ENCODE measurements around the gene IFNG. TPM values are rescaled to one million over a fixed set of nuclear protein-coding genes. Genes with fewer than 3 reads are reported as not detected.
"Not testable (repeated sequence)": the region's sequence is repeated elsewhere in the genome, so short reads cannot be mapped to it uniquely, and the experiment has no call there.

Gene IFNG
- not detected in 2 replicates for total RNA-seq

DNA sequence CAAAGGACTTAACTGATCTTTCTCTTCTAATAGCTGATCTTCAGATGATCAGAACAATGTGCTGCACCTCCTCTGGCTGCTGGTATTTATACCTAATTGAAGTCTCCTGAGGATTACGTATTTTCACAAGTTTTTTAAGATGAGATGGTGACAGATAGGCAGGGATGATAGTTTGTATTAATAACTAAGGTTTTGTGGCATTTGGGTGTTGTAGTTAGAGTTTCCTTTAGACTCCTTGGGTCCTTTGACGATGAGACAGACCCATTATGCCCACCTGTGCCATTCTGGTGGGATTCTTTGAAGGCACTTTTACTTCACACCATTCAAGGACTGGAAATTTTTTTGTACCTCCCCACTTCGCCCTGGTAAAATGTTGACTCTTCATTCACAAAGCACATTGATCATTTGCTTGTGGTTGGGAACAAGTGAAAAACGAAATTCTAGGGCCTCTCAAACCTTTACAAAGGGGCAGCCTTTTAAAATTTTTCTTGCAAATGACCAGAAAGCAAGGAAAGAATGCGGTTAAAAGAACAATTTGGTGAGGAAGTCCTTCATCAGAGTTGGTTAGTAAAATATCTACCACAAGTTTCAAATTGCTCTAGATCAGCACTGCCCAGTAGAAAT lies at the start of gene IFNG:
Gene IFNG (minus strand): TSS at position 60 of the 624 bp plus-strand sequence. CDS start 125 bp downstream, outside the sequence.
- H3K27me3 ChIP-seq (ENCODE audit: control insufficient read depth, insufficient read depth, low read length): no peaks in the 10 kb centered on the region

DNA sequence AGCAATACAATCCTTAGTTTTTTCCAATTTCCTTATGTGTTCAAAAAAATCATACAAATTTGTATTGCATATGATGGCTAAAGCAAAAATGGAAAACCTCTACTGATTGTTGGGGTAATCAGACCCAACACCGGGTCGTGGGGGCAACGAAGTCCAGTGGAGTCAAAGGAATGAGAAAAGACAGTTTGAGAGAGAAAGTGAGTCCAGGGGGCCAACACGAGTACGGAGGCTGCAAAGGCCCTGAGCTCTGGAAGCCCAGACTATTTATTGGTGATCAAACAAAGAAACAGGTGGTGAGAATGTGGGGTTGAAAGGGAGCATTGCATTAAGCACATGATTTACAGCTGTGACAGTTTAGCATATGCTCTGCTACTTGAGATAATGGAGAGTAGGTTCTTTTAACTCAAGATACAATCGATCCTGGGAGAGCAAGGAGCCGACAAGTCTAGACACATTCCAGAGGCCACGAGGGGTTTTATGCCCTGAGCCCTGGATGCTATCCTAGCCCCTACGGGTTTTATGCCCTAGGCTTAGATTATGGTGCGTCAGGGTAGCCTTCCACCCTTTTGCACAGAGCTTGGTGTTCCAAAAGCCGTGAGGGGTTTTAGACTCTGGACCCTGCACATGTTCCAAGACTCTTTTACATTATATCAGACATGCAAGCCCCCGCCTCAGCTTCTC lies 49.6 kb upstream of the IFNG start:
- H3K27me3 ChIP-seq (ENCODE audit: control insufficient read depth, insufficient read depth, low read length); H3K36me3 ChIP-seq (ENCODE audit: control insufficient read depth, insufficient read depth, low read length); H3K4me3 ChIP-seq (ENCODE audit: low read depth, low read length); DNase-seq (ENCODE audit: low read depth): not testable (repeated sequence)

More for the DNA sequence above, at the start of gene IFNG:
- DNase-seq (ENCODE audit: low read depth): no peak
- Histone ChIP-seq H3K4me3 (ENCODE audit: low read depth, low read length) (no peak within 1 kb of the TSS), H3K36me3 (ENCODE audit: control insufficient read depth, insufficient read depth, low read length) (no peaks in the 10 kb centered on the region)
- TF ChIP-seq, protein P1, sequence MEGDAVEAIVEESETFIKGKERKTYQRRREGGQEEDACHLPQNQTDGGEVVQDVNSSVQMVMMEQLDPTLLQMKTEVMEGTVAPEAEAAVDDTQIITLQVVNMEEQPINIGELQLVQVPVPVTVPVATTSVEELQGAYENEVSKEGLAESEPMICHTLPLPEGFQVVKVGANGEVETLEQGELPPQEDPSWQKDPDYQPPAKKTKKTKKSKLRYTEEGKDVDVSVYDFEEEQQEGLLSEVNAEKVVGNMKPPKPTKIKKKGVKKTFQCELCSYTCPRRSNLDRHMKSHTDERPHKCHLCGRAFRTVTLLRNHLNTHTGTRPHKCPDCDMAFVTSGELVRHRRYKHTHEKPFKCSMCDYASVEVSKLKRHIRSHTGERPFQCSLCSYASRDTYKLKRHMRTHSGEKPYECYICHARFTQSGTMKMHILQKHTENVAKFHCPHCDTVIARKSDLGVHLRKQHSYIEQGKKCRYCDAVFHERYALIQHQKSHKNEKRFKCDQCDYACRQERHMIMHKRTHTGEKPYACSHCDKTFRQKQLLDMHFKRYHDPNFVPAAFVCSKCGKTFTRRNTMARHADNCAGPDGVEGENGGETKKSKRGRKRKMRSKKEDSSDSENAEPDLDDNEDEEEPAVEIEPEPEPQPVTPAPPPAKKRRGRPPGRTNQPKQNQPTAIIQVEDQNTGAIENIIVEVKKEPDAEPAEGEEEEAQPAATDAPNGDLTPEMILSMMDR (IDR thresholded peaks at IDR 0.05; ENCODE audit: insufficient read depth, low read length, poor library complexity, severe bottlenecking): no peak

DNA sequence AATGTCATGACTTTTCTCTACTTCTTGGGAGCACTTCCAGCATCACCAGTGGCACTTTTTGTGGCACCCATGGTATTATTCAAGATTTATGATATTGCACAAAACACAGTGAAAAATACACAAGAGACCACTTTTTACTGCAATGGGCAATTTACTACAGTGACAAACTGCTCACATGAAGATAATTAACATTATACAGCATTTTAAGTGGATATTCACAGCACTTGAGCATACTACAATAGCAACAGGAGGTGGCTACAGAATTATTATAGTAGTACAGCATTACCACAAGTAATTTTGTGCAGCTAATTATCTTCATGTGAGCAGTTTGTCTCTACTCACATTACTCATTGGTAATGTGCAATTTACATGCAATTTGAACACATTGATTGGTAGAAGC lies 47.7 kb upstream of the IFNG start:
- Histone ChIP-seq H3K4me3 (ENCODE audit: low read depth, low read length) (no peak overlapping the region), H3K36me3 (ENCODE audit: control insufficient read depth, insufficient read depth, low read length) (no peaks in the 10 kb centered on the region), H3K27me3 (ENCODE audit: control insufficient read depth, insufficient read depth, low read length) (no peaks in the 10 kb centered on the region)
- TF ChIP-seq, protein P1 (IDR thresholded peaks at IDR 0.05; ENCODE audit: insufficient read depth, low read length, poor library complexity, severe bottlenecking): no peak
- no peak for DNase-seq (ENCODE audit: low read depth)

DNA sequence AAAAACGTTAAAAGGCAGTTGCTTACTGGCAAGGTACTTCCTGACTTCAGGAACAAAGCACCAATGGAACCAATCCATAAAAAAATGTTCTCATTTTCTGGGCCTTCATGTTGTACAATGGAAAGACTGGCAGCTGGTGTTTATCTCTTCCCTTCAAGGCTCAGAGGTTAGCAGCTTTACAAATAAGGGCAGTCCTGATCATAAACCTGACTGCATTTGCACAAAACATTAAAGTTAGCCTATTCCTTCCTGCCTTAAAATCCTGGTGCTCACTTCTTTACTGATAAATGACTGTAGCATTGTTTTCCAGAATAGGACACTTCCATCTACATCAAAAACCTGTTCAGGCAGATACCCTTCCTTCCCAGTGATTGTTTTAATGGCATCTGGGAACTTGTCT lies 46.9 kb upstream of the IFNG start:
- Histone ChIP-seq H3K27me3 (ENCODE audit: control insufficient read depth, insufficient read depth, low read length) (no peaks in the 10 kb centered on the region), H3K36me3 (ENCODE audit: control insufficient read depth, insufficient read depth, low read length) (no peaks in the 10 kb centered on the region), H3K4me3 (ENCODE audit: low read depth, low read length) (no peak overlapping the region)
- no peak for DNase-seq (ENCODE audit: low read depth)
- TF ChIP-seq, protein P1 (IDR thresholded peaks at IDR 0.05; ENCODE audit: insufficient read depth, low read length, poor library complexity, severe bottlenecking): no peak

DNA sequence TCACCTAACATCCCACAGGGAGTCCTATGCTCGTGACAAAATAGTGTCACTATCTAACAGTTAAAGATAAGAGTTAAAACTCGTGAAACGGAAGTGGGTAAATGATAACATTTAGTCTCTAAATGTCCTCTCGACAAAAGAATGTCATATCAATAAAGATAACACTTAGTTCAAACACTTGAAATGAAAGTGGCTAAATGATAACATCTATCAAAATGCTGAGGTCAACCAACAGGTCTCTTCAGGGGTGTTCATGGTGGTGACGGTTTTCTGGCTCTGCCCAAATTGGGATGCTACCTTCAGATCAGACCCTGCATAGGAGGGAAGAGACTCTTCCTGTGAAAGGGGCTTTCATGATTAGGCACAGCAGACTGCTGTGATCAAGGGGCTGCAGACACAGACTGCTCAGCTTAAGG lies 43.9 kb upstream of the IFNG start:
- no peak overlapping the region for H3K4me3 ChIP-seq (ENCODE audit: low read depth, low read length)
- TF ChIP-seq, protein P1 (IDR thresholded peaks at IDR 0.05; ENCODE audit: insufficient read depth, low read length, poor library complexity, severe bottlenecking): no peak
- no peaks in the 10 kb centered on the region for H3K36me3 ChIP-seq (ENCODE audit: control insufficient read depth, insufficient read depth, low read length)
- H3K27me3 ChIP-seq (ENCODE audit: control insufficient read depth, insufficient read depth, low read length): no peaks in the 10 kb centered on the region
- DNase-seq (ENCODE audit: low read depth): no peak

DNA sequence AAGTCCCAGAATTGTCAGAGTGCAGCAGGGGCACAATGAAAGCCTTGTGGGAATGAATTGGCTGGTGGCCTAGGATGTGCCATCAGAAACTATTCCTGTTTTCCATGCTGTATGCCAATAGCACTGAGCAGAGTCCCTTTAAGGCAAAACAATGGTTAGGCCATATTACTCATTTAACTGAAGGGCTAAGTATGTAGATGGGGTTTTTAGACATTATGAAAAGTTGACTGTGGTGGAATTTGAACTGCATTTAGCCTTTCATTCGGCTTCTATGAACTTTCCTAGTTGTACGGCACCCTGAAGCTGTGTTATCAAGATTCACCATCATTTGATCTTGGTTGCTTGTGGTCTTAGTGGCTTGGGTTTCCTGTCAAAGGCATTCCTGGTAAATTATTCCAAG lies 41.3 kb upstream of the IFNG start:
- no peak for DNase-seq (ENCODE audit: low read depth)
- no peaks in the 10 kb centered on the region for H3K36me3 ChIP-seq (ENCODE audit: control insufficient read depth, insufficient read depth, low read length)
- peaks cover 2% of the 10 kb centered on the region for H3K27me3 ChIP-seq (ENCODE audit: control insufficient read depth, insufficient read depth, low read length)
- H3K4me3 ChIP-seq (ENCODE audit: low read depth, low read length): no peak overlapping the region
- TF ChIP-seq, protein P1 (IDR thresholded peaks at IDR 0.05; ENCODE audit: insufficient read depth, low read length, poor library complexity, severe bottlenecking): no peak
